Measurements from ENCODE around the gene LTB4R2.

DNA sequence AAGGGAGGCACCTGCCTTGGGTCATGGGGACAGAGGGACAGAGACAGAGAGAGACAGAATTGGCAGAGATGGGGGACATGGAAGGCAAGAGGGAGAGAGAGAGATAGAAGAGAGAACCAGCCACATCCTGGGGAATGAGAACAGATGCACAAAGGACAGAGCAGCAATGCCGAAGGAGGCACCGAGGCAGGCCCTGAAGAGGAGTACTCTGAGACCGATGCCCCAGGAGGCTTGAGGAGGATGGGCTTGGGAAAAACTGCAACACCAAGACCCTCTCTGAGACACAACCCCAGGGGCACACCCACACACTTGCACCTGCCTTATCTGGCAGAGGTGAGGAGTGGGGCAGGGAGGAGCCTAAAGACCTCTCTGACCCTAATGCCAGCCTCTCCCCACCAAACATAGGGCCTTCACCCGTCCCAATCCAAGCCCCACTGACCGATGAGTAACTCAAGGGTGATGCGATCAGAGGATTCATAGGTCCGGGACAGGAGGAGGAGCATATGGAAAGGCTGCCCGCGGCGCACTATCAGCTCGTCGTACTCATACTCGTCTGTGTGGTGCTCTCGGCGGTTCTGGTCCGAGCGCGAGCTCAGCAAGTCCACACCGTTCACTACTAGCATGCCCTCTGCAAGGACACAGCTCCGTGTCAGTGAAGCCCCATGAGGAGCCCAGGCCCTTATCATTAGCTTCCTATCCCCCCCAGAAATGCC, 48.5 kb upstream of the LTB4R2 start:
- no peak for TF ChIP-seq POLR2A (IDR thresholded peaks at IDR 0.05)
- TF ChIP-seq, protein P1, sequence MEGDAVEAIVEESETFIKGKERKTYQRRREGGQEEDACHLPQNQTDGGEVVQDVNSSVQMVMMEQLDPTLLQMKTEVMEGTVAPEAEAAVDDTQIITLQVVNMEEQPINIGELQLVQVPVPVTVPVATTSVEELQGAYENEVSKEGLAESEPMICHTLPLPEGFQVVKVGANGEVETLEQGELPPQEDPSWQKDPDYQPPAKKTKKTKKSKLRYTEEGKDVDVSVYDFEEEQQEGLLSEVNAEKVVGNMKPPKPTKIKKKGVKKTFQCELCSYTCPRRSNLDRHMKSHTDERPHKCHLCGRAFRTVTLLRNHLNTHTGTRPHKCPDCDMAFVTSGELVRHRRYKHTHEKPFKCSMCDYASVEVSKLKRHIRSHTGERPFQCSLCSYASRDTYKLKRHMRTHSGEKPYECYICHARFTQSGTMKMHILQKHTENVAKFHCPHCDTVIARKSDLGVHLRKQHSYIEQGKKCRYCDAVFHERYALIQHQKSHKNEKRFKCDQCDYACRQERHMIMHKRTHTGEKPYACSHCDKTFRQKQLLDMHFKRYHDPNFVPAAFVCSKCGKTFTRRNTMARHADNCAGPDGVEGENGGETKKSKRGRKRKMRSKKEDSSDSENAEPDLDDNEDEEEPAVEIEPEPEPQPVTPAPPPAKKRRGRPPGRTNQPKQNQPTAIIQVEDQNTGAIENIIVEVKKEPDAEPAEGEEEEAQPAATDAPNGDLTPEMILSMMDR (IDR thresholded peaks at IDR 0.05), result no peak

Data from prostate gland (tissue), 2 donors.